ENCODE data around the gene CSNK2B.
A peak's percentile ranks its signal among the peaks of the same experiment; 100 is the strongest.

GRCh38 chr6:31652925-31653724, 12.8 kb upstream of the CSNK2B start:
- TF ChIP-seq, protein P1, sequence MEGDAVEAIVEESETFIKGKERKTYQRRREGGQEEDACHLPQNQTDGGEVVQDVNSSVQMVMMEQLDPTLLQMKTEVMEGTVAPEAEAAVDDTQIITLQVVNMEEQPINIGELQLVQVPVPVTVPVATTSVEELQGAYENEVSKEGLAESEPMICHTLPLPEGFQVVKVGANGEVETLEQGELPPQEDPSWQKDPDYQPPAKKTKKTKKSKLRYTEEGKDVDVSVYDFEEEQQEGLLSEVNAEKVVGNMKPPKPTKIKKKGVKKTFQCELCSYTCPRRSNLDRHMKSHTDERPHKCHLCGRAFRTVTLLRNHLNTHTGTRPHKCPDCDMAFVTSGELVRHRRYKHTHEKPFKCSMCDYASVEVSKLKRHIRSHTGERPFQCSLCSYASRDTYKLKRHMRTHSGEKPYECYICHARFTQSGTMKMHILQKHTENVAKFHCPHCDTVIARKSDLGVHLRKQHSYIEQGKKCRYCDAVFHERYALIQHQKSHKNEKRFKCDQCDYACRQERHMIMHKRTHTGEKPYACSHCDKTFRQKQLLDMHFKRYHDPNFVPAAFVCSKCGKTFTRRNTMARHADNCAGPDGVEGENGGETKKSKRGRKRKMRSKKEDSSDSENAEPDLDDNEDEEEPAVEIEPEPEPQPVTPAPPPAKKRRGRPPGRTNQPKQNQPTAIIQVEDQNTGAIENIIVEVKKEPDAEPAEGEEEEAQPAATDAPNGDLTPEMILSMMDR (IDR thresholded peaks at IDR 0.05; ENCODE audit: low read length), result peak; percentile 33; the same call in 1 of the 2 replicates
- no peak for TF ChIP-seq EZH2 (IDR thresholded peaks at IDR 0.05; ENCODE audit: borderline replicate concordance, low read length)
